GM21723 (cell line): ENCODE measurements around the gene CNIH1.
"Not testable (repeated sequence)": the region's sequence is repeated elsewhere in the genome, so short reads cannot be mapped to it uniquely, and the experiment has no call there.

Experiments
- ATAC-seq: cut with Tn5 transposase; IDR thresholded peaks from one replicate; pipeline ENCODE4 v1.9.1; 2021; ENCODE audit warnings: mild to moderate bottlenecking, moderate library complexity; ENCODE audit not compliant: unreplicated experiment

Gene CNIH1

DNA sequence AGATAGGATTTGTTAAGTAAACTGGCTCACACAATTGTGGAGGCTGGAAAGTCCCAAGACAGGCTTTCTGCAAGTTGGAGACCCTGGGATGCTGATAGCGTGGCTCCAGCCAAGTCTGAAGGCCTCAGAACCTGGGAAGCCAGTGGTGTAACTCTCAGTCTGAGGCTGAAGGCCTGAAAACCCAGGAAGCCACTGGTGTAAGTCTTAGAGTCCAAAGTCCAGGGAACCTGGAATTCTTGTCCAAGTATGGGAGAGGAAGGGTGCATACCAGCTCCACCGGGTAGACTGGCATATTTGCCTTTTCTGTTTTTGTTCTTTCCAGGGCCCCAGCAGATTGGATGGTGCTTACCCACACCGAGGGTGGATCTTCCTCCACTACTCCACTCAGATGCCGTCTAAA is 29.5 kb upstream of the CNIH1 start:
- ATAC-seq, result no peak

DNA sequence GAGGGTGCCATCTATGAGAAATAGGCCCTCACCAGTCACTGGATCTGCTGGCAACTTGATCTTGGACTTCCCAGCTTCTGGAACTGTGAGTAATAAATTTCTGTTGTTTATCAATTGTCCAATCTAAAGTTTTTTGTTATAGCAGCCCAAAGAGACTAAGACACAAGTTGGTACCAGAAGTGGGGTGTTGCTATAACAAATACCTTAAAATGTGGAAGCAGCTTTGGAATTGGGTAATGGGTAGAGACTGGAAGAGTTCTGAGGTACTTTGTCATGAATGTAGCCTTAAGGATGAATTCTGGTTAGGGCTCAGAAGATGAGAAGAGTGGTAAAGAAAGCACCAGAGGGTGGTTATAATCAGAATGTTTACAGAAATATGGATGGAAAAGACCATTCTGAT is 26.1 kb upstream of the CNIH1 start:
- ATAC-seq, result no peak

DNA sequence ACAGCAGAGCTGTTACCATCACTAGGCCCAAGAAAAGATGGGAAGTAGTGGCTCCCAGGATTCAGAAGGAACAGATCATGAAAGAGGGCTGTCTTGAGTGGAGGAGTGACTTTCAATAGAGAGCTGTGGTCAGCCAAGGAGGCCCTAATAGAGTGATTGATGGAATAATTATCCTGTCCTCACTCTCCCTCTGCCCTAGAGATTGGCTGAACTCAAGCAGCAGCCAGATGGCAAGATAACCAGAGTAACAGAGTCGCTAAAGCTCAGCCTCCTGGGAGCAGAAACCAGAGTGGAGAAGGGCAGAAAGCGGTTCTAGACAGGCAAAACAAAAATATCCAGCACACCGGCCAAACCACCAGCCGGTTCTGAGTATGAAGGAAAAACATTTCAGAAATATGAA is 24.5 kb upstream of the CNIH1 start:
- ATAC-seq, result no peak

DNA sequence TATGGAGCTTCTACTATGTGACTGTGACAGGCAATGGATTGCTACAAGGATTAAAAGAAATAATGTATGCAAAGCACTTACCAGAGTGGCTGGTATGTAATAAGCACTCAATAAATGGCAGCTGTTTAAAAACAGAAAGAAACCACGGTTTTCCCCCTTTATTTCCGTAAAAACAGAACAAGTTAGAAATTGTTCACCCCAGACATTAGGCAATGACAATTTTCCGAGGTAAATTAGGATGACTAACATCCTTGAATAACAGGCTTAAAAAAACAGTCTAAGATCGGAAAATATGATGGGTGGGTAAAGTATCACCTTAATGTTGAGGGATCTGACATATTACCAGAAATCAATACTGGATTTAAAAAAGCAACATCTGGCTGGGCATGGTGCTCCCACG is 20.9 kb upstream of the CNIH1 start:
- ATAC-seq, result no peak

DNA sequence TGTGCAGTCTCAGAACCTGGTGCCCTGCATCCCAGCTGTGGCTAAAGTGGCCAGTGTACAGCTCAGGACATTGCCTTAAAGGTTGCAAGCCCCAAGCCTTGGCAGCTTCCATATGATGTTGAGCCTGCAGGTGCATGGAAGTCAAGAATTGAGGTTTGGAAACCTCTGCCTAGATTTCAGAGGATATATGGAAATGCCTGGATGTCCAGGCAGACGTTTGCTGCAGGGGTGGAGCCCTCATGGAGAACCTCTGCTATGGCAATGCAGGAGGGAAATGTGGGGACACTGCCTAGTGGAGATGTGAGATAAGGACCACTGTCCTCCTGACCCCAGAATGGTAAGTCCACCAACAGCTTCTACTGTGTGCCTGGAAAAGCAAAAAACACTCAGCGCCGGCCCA is 17.9 kb upstream of the CNIH1 start:
- ATAC-seq, result no peak

DNA sequence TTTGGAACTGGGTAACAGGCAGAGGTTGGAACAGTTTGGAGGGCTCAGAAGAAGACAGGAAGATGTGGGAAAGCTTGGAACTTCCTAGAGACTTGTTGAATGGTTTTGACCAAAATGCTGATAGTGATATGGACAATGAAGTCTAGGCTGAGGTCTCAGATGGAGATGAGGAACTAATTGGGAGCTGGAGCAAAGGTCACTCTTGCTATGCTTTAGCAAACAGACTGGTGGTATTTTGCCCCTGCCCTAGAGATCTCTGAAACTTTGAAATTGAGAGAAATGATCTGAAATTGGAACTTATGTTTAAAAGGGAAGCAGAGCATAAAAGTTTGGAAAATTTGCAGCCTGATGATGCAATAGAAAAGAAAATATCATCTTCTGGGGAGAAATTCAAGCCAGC is 17.4 kb upstream of the CNIH1 start:
- not testable (repeated sequence) for ATAC-seq

DNA sequence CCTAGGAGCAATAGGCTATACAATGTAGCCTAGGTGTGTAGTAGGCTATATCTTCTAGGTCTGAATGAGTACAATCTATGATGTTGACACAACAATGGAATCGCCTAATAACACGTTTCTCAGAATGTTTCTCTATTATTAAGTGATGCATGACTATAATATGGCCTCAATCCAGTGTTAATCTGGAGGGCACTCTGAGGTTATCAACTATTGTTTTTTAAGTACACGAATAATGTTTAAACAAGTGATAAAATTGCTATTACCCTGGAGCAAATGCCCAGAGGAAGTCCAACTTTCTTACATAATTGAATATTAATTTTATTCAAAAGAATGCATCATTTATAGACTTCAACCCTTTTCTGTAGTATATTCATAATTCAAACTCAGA is 16.4 kb upstream of the CNIH1 start:
- ATAC-seq, result no peak

DNA sequence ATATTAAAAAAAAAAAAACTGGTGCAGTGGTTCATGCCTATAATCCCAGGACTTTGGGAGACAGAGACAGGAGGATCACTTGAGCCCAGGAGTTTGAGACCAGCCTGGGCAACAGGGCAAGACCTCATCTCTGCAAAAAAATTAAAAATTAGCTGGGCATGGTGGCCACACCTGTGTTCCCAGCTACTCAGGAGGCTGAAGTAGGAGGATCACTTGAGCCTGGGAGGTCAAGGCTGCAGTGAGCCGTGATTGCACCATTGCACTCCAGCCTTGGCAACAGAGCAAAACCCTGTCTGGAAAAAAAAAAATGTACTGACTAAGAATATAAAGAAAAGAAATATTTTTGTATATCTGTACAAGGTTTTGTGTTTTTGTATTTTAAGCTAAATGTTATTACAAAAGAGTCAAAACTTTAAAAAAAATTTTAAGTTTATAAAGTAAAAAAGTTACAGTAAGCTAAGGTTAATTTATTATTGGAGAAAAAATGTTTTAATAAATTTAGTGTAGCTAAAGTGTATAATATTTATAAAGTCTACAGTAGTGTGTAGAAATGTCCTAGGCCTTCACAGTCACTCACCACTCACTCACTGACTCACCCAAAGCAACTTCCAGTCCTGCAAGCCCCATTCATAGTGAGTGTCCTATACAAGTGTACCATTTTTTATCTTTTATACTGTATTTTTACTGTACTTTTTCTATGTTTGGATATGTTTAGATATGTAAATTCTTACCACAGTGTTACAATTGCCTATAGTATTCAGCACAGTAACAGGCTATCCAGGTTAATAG is 15.8 kb upstream of the CNIH1 start:
- ATAC-seq, result not testable (repeated sequence)

DNA sequence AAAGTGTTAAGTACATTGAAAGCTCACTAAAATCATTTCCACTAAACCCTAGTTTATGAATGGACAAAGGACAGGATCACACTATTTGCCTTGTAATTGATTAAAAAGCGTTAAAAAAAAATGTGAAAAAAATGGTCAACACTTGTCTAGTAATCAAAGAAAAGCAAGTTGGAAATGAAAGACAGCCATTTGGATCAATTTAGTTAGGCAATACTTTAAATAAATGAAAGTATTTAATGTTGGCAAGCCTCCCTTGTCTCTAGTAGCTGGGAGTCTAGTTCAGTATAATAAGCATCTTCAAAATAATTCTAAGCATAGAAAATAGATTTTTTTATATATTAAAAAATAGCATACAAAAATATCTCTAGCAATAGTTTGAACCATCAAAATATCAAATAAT is 14.2 kb upstream of the CNIH1 start:
- ATAC-seq, result no peak

DNA sequence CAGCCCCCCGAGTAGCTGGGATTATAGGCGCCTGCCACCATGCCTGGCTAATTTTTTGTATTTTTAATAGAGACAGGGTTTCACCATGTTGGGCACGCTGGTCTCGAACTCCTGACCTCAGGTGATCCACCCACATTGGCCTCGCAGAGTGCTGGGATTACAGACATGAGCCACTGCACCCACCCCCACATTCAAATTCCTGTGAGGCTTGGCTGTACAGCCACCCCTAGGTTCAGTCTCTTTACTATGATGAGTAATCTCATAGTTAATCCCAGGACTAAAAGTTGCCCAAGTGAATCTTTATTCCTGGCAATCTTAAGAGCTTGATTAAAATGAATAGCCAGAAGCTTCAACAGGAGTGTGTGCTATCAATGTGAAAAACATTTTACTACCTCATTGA is 12.8 kb upstream of the CNIH1 start:
- ATAC-seq, result not testable (repeated sequence)

DNA sequence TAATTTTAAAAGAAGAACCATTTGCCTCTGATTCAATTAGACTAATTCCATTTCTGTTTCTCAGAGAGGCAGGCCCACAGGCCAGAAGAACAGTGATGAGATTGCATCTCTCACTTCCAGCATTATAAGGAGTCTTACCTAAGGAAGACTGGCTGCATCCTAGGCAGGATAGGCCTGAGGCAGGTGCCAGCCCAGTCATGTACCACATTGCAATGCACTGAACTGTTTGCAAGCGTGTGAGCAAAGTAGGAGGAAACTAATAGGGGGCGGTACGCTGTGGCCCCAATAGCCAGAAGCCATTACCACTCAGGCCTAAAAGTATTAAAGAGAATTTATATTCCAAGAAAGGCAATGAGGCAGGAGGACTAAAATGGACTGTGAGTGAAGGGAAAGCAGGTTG is 12.1 kb upstream of the CNIH1 start:
- ATAC-seq, result no peak

DNA sequence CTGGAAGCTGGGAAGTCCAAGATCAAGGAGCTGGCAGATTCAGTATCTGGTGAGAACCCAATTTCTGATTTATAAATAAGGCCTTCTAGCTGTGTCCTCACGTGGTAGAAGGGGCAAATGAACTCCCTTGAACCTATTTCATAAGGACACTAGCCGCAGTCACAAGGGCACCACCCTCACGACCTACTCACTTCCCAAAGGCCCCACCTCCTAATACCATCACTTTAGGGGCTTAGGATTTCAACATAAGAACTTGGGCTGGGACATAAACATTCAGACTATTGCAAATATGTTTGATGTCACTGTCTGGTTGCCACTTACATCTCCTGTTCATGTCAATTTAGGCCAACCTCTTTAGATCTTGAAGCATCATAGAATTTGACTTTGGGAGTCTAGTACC is 10.8 kb upstream of the CNIH1 start:
- no peak for ATAC-seq

DNA sequence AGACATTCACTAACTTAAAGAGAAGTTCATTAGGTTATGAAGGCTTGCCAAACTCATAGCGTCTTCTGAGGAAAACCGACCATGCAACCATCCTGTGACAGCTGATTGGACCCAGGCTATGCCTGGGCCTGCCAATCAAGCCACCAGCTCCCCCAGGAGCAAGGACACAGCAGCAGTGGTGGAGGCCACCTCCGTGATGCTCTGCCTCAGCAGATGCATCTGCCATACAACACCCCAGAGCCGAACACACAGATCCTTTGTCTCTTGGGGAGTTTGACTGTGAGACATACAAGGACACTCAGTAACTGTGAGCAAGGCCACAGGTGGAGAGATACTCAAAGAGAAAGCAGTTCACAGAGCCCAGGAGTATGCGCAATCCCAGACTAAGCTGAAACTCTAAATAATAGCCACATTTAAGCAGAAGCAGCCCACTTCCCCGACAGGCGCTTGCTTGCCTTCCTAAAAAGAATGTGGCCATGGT is 10.0 kb upstream of the CNIH1 start:
- ATAC-seq, result no peak

DNA sequence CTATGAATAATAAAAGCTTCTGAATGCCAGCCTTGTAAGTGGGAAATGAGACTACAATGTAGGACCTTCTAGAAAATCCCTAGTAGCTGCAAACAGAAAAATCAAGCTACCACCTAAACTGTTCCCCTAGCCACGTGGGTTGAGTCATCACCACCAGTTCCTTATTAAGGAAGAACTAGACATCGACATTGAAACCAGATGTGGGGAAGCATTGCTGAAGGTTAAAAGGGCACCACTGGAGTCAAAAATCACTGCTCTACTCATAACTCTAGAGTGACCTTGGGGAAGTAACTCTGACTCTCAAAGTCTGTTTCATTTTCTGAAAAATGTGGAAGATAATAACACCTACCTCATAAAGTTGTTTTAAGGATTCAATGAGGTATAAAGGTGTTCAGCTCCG is 9.4 kb upstream of the CNIH1 start:
- ATAC-seq, result peak; percentile 84

DNA sequence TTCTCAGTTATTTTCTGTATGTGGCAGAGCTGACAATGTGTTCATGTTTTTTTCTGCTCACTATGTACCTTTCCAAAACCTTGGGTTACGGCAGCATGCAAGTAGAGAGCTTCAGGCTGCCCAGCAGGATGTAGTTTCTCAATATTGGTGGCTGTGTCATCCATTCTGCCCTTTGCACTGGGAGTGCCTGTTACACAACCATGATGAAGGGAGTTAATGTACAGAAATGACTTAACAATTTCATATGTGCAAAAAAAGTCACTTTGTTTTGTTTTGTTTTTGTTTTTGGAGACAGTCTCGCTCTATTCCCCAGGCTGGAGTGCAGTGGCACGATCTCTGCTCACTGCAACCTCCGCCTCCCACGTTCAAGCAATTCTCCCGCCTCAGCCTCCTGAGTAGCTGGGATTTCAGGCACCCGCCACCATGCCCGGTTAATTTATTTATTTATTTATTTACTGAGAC is 6.1 kb upstream of the CNIH1 start:
- no peak for ATAC-seq

DNA sequence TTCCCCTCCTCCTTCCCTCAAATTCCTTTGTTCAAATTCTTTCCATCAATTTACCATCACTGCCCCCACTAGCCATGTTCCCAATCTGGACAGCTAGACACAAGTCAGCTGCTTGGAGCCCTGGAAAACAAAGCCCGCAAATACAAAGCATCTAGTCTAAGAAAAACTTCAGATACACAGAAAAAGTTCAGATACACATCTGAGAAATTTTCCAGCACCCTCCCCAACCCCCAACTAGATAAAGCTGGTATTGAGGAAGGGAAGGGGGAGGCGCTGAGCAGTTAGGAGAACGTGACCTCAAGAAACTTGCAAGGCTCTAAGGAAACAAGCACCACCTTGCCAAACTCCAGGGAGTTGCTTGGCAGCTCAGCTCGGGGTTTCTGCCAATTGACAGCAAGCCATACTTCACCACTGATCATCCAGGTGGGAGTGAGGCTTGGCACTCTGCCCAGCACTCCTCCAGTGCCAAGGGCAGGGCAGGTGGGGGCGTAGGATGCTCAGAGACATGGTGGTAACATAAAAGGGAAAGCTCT is 5.1 kb upstream of the CNIH1 start:
- ATAC-seq, result no peak

DNA sequence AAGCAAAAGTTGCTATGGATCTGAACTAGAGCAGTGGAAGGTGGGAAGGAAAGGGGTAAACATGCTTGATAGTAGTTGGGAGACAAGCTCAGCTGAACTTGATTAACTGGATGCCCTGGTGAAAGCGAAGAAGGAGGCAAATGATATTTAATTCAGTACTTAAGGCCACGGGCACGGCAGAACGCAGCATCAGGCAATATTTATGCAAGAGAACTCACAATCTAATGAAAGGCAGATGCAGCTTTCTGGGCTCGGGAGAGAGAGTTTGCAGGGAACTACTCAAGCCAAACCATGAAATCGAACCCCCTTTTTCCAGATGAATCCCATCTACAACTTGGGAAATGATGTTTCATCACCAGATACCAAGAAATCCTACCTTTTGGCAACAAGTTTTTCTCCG is 3.5 kb upstream of the CNIH1 start:
- ATAC-seq, result no peak

DNA sequence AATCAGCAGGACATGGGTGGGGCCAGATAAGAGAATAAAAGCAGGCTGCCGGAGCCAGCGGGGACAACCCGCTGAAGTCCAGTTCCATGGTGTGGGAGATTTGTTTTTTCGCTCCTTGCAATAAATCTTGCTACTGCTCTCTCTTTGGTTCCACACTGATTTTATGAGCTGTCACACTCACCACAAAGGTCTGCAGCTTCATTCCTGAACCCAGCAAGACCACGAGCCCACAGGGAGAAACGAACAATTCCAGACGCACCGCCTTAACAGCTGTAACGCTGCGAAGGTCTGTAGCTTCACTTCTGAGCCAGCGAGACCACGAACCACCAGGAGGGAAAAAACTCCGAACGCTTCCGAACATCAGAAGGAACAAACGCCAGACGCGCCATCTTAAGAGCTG is 2.8 kb upstream of the CNIH1 start:
- ATAC-seq, result no peak

DNA sequence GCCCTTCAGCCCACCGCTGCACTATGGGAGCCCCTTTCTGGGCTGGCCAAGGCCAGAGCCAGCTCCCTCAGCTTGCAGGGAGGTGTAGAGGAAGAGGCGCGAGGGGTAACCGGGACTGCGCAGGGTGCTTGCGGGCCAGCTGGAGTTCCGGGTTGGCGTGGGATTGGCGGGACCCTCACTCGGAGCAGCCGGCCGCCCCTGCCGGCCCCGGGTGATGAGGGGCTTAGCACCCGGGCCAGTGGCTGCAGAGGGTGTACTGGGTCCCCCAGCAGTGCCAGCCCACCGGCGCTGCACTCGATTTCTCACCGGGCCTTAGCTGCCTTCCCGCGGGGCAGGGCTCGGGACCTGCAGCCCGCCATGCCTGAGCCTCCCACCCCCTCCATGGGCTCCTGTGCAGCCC is 1.8 kb upstream of the CNIH1 start:
- not testable (repeated sequence) for ATAC-seq

DNA sequence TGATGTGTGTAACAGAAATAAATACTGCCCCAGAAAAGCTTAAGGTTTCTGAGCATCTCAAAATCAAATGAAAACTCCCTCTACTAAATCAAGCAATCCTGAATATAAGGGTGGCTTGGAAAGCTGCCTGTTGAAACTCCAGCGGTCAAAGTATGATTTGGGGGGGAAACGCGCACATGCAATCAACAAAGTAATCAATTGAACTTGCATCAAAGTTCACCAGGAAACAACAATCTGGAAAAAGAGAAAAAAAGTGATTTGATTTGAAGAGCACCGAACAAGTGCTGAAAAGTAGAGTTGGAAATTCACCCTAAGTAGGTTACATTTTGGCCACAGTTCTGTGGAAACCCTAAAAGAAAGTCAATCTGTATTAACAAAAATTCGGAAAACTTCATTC is 700 bp downstream of the CNIH1 start:
- ATAC-seq, result no peak

DNA sequence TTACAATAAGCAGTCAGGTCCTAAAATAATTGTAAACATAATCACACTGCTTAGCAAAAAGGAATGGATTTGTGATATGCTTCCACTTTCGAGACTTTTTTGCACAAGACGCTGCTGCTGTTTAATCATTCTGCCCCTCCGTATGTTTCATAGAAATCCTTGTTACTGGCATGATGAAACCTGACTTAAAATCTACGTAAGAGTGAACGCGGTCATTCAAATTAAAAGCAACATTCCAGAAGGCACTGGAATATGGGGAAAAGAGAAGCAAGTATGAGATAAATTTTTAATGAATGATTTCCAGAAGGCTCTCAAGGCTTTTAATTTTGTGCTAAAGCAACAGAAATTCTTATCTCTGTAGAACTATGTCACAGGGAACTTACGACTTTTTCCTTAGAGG is 1.1 kb downstream of the CNIH1 start:
- ATAC-seq, result no peak

DNA sequence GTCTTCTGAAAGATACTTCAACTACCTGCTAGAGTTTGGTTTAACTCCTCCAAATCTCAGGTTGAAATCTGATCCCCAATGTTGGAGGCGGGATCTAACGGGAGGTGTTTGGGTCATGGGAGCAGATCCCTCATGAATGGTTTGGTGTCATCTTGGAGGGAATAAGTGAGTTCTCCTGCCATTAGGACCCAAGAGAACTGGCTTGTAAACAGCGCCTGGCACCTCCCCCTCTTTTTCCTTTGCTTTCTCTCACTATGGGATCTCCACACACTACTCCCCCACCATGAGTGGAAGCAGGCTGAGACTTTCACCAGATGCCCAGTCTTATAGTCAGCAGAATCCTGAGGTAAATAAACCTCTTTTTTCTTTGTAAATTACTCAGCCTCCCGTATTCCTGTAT is 2.5 kb downstream of the CNIH1 start:
- ATAC-seq, result no peak

DNA sequence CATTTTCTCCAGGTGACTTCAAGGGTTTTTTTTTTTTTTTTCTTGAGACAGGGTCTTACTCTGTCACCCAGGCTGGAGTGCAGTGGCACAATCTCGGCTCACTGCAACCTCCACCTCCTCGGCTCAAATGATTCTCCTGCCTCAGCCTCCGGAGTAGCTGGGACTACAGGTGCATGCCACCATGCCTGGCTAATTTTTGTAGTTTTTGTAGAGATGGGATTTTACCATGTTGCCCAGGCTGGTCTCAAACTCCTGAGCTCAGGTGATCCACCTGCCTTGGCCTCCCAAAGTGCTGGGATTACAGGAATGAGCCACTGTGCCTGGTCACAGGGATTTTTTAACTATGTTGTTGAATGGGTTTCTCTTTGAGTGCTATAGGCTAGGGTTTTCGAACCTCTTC is 3.2 kb downstream of the CNIH1 start:
- not testable (repeated sequence) for ATAC-seq
